HepG2 (cell line): ENCODE data around the gene FAM89B. TPM values are rescaled to one million over a fixed set of nuclear protein-coding genes. Genes with fewer than 3 reads are reported as not detected.

Experiments used
- DBP ChIP-seq: sonication (generic); formaldehyde crosslinking; IDR thresholded peaks from 2 replicates; pipeline ENCODE4 v1.4.0; 2020; ENCODE audit warnings: missing genetic modification reagents; ENCODE audit errors: not compliant biosample characterization
- FOXA1 ChIP-seq, 2 experiments: fragments of 450-650 bp in 1 of 2; sonication (generic) in 1 of 2; formaldehyde crosslinking in 1 of 2; IDR thresholded peaks; 2 replicates each; pipeline versions ENCODE4 v1.4.0 to v1.6.1; 2016 to 2020; ENCODE audit warnings: missing genetic modification reagents in 1 of 2
- FOXO1 ChIP-seq: sonication (generic); formaldehyde crosslinking; IDR thresholded peaks from 2 replicates; pipeline ENCODE4 v1.4.0; 2020; ENCODE audit warnings: missing genetic modification reagents
- FOXO4 ChIP-seq: sonication (generic); formaldehyde crosslinking; conservative IDR thresholded peaks from 2 replicates; pipeline ENCODE4 v1.8.1; 2023; ENCODE audit warnings: missing genetic modification reagents
- KAT2B ChIP-seq: fragments of 150-350 bp; IDR thresholded peaks from 2 replicates; pipeline ENCODE4 v1.6.1; 2014; ENCODE audit warnings: low read depth, low read length, borderline replicate concordance
- KDM2A ChIP-seq: sonication (generic); formaldehyde crosslinking; IDR thresholded peaks from 2 replicates; pipeline ENCODE4 v1.4.0; 2020; ENCODE audit warnings: low read depth, missing genetic modification reagents, borderline replicate concordance
- MAZ ChIP-seq, 2 experiments: sonication (generic) in 1 of 2; formaldehyde crosslinking in 1 of 2; IDR thresholded peaks; 2 replicates each; pipeline versions ENCODE4 v1.5.0 to v1.6.1; 2012 to 2020; ENCODE audit warnings: low read depth in 2 of 2, mild to moderate bottlenecking in 2 of 2, borderline replicate concordance in 1 of 2, improper control_type of control experiment in 1 of 2, low read length in 1 of 2, missing genetic modification reagents in 1 of 2, moderate library complexity in 1 of 2
- MXD3 ChIP-seq: IDR thresholded peaks from 2 replicates; pipeline ENCODE4 v1.6.1; 2016; ENCODE audit warnings: mild to moderate bottlenecking, missing biosample characterization, missing genetic modification reagents
- NCOA2 ChIP-seq: sonication (generic); formaldehyde crosslinking; IDR thresholded peaks from 2 replicates; pipeline ENCODE4 v1.8.0; 2022; ENCODE audit warnings: inconsistent platforms
- PLSCR1 ChIP-seq: sonication (generic); formaldehyde crosslinking; IDR thresholded peaks from 2 replicates; pipeline ENCODE4 v1.5.0; 2020; ENCODE audit warnings: missing genetic modification reagents, mild to moderate bottlenecking, borderline replicate concordance
- POGK ChIP-seq: sonication (generic); formaldehyde crosslinking; conservative IDR thresholded peaks from 2 replicates; pipeline ENCODE4 v1.8.0; 2022; ENCODE audit warnings: mild to moderate bottlenecking, moderate library complexity, missing genetic modification reagents
- RAD21 ChIP-seq: fragments of 450-650 bp; formaldehyde crosslinking; IDR thresholded peaks from 2 replicates; pipeline ENCODE4 v1.5.0; 2020; ENCODE audit warnings: mild to moderate bottlenecking
- RARA ChIP-seq: IDR thresholded peaks from 2 replicates; pipeline ENCODE4 v1.6.1; 2016; ENCODE audit warnings: missing genetic modification reagents, missing compliant biosample characterization
- SATB2 ChIP-seq: sonication (generic); formaldehyde crosslinking; IDR thresholded peaks from 2 replicates; pipeline ENCODE4 v1.5.0; 2020; ENCODE audit warnings: missing genetic modification reagents
- ZBTB10 ChIP-seq: sonication (generic); formaldehyde crosslinking; IDR thresholded peaks from 2 replicates; pipeline ENCODE4 v1.4.0; 2020; ENCODE audit warnings: missing genetic modification reagents, borderline replicate concordance
- ZNF235 ChIP-seq: sonication (generic); formaldehyde crosslinking; IDR thresholded peaks from 2 replicates; pipeline ENCODE4 v1.8.1; 2023; ENCODE audit warnings: mild to moderate bottlenecking, missing genetic modification reagents, borderline replicate concordance
- ZNF253 ChIP-seq: sonication (generic); formaldehyde crosslinking; IDR thresholded peaks from 2 replicates; pipeline ENCODE4 v1.8.0; 2022; ENCODE audit warnings: mild to moderate bottlenecking, missing genetic modification reagents, borderline replicate concordance
- ZNF496 ChIP-seq: sonication (generic); formaldehyde crosslinking; IDR thresholded peaks from 2 replicates; pipeline ENCODE4 v1.8.1; 2023; ENCODE audit warnings: mild to moderate bottlenecking, moderate library complexity, missing genetic modification reagents; ENCODE audit not compliant: insufficient replicate concordance
- ZNF605 ChIP-seq: sonication (generic); formaldehyde crosslinking; IDR thresholded peaks from 2 replicates; pipeline ENCODE4 v1.8.0; 2022; ENCODE audit warnings: mild to moderate bottlenecking, missing genetic modification reagents
- polyA plus RNA-seq, 8 experiments: library from polyadenylated mRNA; depleted of rRNA in 3 of 8; stranded (reverse) in 7 of 8; unstranded in 1 of 8; fragments of >200 nt; fragmentation: Illumina TruSeq in 4 of 8; extraction: Trizol in 4 of 8; gene quantifications; 2 replicates each; pipeline versions ENCODE4 v1.2.1 to v1.2.3, GENCODE V29; 2011 to 2016; ENCODE audit warnings: low read depth in 4 of 8, missing spikeins in 1 of 8, mixed read lengths in 1 of 8; ENCODE audit not compliant: insufficient read depth in 1 of 8
- total RNA-seq, 5 experiments: library from RNA; depleted of rRNA; stranded (reverse); fragments of >200 nt; fragmentation: Illumina TruSeq; extraction: Trizol; gene quantifications; 2 replicates each; pipeline ENCODE4 v1.2.3, GENCODE V29; 2016; ENCODE audit warnings: low read depth in 1 of 5

FAM89B gene
- total and polyA plus RNA-seq, 2 of the 13 experiments (the other 11 are each of a cell fraction or from before 2014, with no cell fraction given) = 5.7 to 8.0 TPM

GRCh38 chr11:65593518-65594414 is 21.4 kb downstream of the FAM89B start (continued):
- TF ChIP-seq DBP (CRISPR knock-in tag) = no peak
- no peak for TF ChIP-seq KAT2B
- TF ChIP-seq FOXO1 (CRISPR knock-in tag) = no peak
- no peak for TF ChIP-seq RARA (CRISPR knock-in tag)
- no peak for TF ChIP-seq NCOA2
- TF ChIP-seq SATB2 (CRISPR knock-in tag) = no peak
- TF ChIP-seq ZNF605 (CRISPR knock-in tag) = no peak
- TF ChIP-seq FOXA1 (IDR thresholded peaks at IDR 0.05) = no peak
- TF ChIP-seq FOXA1 (CRISPR knock-in tag; IDR thresholded peaks at IDR 0.05) = no peak
- TF ChIP-seq ZBTB10 (CRISPR knock-in tag) = no peak
- no peak for TF ChIP-seq ZNF235 (CRISPR knock-in tag)
- no peak for TF ChIP-seq MXD3 (CRISPR knock-in tag)
- TF ChIP-seq ZNF253 (CRISPR knock-in tag) = no peak
- TF ChIP-seq RAD21 (CRISPR knock-in tag) = peak; percentile 47; the same call in 1 of the 2 replicates
- TF ChIP-seq ZNF496 (CRISPR knock-in tag) = no peak
- no peak for TF ChIP-seq PLSCR1 (CRISPR knock-in tag)
- TF ChIP-seq FOXO4 (CRISPR knock-in tag) = 0 out of 2 replicates have a peak, but pooled peaks have one; percentile 34
- TF ChIP-seq MAZ (IDR thresholded peaks at IDR 0.05; ENCODE audit: borderline replicate concordance, low read depth, low read length) = no peak
- TF ChIP-seq MAZ (CRISPR knock-in tag; IDR thresholded peaks at IDR 0.05; ENCODE audit: low read depth) = no peak
- no peak for TF ChIP-seq POGK (CRISPR knock-in tag)
- peak; percentile 34; the same call in 1 of the 2 replicates for TF ChIP-seq KDM2A
